ENCODE results near the gene TRAF2.
"Not testable (repeated sequence)": the region's sequence is repeated elsewhere in the genome, so short reads cannot be mapped to it uniquely, and the experiment has no call there.

TRAF2 gene

DNA sequence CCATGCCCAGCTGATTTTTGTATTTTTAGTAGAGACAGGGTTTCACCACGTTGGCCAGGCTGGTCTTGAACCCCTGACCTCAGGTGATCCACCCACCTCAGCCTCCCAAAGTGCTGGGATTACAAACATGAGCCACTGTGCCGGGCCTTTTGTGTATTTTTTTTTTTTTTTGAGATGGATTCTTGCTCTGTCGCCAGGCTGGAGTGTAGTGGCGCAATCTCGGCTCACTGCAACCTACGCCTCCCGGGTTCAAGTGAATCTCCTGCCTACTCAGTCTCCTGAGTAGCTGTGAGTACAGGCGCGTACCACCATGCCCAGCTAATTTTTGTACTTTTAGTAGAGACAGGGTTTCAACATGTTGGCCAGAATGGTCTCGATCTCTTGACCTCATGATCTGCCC is 2.6 kb upstream of the TRAF2 start:
- DNase-seq = not testable (repeated sequence)

DNA sequence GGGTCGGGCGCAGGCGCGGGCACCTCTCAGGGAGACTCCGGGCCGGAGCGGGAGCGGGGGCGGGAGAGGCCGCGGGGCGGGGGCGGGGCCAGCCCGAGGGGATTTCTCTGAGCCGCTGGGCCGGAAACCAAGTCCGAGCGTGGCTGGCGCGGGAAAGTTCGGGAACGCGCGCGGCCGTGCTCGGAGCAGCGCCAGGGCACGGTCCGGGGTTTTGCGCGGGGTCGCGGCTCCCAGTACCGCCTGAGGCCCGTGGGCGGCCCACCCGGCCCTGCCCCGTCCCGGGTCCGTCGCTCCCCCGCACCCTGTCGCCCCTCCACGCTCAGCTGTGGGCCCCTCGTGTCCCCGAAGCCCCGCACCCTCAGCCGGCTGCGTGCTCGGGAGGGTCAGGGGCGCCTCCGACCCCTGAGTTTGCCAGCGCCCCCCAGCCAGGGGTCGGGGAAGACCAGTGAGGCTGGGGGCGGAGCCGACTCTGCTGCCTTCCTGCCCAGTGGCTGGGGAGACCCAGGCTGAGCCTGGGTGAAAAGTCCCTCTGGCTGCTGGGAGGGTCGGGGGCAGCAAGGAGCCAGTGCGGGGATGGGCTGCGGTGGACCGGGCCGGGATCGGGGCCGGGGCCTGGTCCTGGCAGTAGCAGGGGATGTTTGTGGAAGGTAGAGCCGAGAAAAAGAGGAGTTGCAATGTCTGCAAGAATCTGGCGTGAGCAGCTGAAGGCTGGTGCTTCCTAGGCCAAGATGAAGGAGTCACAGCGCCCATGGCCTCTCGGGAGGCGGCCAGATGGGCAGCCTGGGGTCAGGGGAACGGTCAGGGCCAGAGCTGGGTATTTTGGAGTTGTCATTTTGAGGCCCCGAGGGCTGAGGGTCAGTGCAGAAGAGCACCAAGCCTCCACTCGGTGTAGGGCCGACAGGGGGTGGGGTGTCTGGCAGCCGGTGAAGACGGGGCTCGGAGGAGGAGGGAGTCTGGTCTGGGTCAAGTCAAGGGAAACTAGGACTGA is 588 bp downstream of the TRAF2 start:
- DNase-seq = no peak

DNA sequence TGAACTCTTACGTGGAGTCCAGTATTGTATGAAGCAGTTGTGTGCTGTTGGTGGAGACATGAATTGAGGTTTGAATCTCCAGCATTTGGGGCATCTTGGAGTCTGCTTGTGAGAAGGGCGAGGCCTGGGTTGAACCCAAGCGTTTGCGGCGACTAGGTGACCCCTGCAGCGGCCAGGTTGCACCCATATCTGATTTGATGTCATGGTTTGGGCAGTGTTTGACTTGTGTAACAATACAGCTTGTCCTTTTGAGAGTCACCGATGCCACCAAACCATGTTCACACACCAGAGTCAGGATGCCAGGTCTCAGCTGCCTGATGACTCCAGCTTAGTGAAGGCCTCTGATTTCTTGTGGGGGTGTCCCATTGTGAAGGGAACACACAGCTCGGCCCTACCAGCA is 2.1 kb downstream of the TRAF2 start:
- no peak for DNase-seq

DNA sequence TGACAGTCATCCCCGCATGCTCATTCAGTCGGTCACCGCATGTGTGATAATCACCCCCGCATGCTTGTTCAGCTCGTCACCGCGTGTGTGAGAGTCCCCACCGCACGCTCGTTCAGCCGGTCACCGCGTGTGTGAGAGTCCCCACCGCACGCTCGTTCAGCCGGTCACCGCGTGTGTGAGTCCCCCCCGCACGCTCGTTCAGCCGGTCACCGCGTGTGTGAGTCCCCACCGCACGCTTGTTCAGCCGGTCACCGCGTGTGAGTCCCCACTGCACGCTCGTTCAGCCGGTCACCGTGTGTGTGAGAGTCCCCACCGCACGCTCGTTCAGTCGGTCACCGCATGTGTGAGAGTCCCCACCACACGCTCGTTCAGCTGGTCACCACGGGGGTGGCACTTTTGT is 3.5 kb downstream of the TRAF2 start:
- DNase-seq = no peak

DNA sequence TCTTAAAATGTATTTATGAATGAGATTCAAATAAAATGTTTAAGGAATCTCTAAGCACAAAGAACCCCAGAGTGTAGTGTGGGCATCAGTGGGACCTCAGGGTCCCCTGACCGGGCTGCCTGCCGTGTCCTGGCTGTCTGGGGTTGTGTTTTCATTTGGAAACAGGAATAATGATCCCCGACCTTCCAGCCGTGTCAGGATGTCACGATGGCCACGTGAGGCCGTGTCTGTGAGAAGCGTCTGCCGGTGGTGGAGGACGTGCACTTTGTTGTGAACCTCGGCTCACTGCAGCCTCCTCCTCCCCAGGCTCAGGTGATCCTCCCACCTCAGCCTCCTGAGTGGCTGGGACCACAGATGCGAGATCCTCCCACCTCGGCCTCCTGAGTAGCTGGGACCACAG is 4.3 kb downstream of the TRAF2 start:
- no peak for DNase-seq

DNA sequence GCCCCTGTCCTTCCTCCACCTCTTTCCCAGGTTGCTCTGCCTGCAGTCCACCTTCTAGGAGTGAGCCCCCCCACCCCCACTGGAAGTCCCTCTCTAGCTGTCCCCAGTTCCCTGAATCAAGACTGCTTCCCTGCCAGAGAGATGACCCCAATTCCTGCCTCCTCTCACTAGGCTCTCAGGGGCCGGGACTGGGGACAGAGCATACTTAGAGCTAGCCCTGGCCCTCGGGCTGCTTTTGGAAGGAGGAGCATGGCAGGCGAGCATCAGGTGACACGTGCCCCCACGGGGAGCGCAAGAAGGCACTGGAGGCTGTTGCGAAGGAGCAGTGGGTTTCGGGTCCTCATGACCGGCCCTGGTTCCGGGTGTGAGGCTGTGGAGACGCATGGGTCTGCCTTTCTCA is 9.7 kb downstream of the TRAF2 start:
- DNase-seq = no peak

DNA sequence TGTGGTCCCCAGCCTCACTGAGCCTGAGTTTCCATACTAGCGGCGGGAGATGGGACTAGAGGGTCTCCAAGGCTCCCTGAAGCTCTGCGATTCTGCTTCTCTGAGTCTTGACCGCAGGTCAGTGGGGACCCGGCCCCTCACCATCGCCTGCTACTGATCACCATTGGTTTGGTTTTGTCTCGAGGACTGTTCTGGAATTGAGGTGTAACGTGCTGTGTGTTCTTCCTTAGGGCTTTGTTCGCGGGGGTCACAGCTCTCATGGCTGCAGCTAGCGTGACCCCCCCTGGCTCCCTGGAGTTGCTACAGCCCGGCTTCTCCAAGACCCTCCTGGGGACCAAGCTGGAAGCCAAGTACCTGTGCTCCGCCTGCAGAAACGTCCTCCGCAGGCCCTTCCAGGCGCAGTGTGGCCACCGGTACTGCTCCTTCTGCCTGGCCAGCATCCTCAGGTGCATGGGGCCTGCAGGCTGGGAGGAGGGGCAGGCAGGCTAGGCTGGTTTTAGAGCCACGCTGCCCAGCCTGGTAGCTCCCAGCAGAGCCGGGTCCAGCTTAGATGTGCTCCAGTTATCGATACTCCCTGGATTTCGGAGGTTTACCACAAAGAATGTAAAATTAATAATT is 12.3 kb downstream of the TRAF2 start:
- DNase-seq = no peak

DNA sequence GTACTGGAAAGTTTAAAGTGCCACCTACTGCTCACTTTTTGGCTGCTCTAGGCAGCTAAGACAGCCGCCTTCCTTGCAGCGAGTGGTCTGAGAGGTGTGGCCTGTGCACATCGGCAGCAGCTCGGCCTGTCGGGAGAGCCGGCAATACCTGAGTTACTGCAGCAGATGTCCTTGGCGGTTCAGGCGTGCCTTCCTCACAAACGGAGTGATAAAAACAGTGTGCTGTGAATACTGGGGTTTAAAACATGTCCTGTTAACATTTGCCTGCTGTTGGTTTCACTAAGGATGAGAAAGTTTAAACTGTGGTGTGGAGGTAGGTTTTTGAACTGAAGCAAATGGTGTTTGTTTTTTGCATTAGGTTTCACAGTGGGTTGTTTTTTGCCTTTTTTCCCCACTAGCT is 12.9 kb downstream of the TRAF2 start:
- no peak for DNase-seq

DNA sequence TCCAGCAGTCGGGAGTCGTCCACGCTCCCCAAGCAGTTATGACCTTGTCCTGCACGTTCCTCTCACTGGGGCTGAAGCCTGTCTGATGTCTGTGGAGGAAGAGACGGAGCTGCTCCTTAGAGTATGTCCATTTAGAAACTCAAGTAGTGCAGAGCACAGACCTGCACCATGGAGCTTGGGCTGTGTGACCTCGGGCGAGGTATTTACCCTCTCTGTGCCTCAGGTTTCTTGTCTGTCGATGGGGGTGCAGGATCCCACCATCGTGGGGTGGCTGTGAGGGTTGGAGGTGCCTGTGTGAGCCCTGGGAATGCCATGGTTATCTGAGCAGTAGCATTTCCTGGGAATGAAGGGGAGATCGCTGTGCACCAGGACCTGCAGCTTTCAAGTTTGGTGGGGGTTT is 14.2 kb downstream of the TRAF2 start:
- no peak for DNase-seq

DNA sequence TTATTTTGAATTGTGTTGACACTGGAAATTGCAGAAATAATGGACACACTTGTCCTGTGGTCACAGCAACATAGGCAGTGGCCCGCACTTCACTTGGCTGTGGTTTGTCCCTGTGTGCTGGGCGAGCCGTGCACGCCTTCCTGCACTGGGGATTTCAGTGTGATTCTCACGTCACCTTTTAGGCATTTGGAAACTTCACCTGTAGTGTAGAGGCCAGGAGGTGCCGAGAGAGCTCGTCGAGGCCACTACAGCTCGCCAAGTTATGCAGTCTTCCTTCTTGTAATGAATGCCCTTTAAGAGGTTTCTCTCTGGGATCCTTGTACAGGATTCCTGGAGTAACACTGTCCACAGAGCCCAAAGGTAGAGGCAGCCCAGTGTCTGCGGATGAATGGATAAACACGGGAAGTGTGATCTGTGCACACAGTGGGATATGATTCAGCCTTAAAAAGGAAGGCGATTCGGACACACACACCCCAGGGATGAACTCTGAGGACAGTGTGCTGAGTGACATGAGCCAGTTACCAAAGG is 14.7 kb downstream of the TRAF2 start:
- no peak for DNase-seq

DNA sequence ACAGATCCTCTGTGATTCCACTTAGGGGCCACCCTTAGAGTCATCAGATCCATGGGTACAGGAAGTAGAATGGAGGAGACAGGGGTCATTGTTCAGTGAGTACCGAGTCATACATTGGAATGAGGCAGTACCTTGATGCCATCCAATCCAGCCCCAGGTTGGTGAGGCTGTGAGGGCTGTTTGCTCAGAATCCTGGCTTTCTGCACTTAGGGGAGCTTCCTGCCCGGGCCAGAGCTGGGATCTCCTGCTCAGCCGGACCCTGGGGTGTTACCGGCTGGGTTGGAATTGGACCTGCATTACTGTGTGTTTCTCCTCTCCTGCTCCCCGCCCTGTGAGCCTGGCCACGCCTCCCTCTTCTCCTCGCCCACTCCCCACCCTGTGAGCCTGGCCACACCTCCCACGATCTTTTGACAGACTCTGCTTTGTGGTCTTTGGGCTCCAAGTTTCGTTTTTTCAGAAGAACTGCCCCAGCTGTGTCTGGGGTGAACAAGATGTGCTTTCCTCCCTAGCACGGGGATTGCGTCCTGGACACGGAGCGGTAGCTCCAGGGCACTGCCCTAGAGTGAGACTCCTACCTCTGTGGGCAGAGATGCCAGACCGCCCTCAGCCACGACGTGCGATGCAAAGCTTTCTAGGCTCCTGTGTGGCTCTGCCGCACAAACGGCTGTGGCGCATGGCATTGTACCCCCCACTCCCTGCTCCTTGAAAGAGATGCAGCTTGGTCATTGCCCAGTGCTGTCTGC is 15.4 kb downstream of the TRAF2 start:
- DNase-seq = no peak

DNA sequence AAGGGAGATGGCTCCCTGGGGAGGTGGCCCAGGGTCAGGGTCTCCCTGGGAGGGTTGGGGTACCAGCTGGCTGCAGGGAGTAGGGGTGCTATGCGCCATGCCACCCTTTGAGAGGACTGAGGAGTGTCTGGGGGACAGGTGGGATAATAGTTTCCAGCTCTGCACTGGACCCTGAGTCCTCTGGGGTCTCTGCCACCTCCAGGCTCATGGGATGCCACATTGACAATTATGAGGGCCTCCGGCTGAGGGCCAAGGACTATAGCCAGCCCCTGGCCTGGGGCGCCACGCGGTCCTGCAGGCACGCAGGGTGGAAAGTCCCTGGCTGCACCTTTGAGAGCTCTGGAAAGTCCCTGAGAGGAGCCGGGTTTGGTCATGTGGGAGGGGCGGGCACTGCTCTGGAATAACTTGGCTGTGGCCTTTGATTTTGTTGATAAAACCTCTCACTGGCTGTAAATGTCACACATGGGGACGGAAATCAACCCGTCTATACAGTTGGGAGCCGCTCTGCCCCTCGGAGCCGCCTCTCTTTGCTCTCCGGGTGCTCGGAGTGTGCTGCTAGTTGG is 16.0 kb downstream of the TRAF2 start:
- DNase-seq = no peak

DNA sequence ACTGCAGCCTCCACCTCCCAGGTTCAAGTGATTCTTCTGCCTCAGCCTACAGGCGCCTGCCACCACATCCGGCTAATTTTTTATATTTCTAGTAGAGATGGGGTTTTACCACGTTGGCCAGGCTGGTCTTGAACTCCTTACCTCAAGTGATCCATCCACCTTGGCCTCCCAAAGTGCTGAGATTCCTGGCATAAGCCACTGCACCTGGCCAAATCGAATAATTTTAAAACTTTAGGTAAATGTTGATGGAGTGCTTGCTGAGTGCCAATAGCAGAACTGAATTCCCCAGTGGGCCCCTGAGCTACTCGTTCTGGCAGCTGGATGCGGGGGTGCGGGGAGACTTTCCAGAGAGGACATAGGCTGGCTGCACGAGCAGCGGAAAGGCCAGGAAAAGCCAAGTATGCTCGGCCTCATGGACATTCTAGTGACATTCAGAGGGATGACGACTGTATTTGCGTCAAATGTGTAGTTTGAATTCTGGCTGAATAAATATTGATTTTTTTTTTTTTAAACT is 16.8 kb downstream of the TRAF2 start:
- no peak for DNase-seq

DNA sequence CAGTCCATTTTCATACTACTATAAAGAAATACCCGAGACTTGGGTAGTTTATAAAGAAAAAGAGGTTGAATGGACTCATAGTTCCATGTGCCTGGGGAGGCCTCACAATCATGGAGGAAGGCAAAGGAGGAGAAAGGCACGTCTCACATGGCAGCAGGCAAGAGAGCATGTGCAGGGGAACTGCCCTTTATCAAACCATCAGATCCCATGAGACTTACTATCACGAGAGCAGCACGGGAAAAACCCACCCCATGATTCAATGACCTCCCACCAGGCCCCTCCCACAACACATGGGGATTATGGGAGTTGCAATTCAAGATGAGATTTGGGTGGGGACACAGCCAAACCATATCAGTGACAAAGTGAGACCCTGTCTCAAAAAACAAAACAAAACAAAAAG is 19.9 kb downstream of the TRAF2 start:
- no peak for DNase-seq

DNA sequence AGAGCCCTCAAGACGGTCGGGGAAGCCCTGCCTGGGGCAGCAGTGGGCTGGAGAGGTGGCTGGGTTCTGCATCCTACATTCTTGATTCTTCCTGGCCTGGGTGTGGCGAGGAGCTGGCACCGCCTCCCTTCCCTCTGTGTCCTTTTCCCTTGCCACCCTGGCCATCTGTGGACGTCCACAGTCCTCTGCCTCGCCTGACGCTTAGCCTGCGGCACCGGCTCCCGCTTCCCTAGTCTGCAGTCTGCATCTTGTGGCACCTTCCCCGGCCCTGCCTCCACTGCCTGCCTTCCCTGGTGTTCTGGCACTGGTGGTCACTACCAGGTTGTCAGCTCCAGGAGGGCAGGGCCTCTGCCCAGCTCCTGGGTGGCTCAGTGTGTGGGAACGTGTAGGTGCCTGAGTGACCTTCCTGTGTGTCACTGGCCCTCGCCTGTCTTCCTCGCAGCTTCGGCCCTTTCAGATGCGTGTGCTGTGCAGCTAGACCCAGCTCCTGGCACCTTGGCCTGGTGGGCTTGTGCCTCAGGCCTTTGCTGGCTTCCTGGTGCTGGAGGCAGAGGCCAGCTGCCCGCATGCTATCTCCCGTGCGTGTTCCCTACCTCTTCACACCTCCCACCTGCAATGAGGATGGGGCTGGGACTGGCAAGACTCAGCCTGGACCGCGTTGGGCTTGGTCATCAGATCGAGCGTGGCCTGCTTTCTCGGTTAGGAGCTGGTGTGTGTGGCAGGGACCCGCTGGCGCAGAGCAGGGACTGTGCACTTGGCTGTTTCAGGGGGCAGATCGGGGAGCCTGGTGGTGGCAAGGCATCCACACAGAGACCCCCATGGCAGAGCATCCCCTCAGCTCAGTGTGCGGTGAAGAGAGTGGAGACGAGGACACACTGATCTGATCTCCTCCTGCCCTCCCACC is 20.9 kb downstream of the TRAF2 start:
- DNase-seq = no peak

DNA sequence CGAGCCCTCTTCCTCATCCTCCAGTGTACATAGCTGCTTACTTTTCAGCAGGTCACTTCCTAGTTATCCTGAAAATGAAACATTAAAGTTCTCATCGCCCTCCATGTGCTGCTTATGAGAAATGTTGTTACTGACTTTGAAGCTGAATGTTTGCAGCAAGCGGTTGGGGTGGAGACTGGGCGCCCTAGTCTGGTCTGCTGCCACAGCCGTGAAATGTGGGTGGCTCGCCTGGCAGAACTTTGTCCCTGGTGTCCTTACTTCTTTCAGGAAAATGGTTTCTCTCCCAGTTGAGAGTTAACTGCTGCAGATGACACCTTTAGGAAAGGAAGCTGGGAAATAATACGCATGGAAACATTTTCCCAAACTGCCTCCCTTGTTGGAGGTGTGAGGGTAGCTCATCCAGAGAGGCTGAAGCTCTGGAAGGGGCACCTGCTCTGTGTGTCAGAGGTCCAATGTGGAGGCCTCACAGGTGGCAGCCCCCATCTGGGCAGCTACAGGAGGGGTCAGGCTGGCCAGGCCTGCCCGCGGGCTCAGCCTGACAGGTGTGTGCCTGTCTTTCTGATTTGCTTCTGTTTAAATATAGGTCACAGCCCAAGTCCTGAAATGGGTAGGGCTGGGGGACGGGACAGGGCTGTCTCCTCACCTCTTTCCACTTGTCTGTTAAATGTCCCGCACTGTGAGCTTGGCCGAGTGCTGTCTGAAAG is 24.0 kb downstream of the TRAF2 start:
- DNase-seq = no peak

DNA sequence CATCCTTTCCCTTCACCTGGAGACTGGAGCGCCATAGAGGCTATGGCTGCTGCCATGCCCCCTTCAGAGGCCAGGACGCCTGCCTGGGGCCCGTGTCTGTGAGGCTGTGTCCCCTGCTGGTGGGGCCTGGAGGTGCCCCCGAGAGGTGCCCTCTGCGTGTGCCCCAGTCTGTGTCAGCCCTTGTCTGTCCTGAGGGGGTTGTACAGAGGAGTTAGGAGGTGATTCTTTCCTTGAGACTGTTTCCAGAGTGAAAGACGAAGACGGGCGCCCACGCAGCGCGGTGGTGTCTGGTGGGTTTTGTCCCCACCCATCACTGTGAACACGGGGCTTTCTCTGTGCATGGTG is 24.6 kb downstream of the TRAF2 start:
- DNase-seq = no peak

DNA sequence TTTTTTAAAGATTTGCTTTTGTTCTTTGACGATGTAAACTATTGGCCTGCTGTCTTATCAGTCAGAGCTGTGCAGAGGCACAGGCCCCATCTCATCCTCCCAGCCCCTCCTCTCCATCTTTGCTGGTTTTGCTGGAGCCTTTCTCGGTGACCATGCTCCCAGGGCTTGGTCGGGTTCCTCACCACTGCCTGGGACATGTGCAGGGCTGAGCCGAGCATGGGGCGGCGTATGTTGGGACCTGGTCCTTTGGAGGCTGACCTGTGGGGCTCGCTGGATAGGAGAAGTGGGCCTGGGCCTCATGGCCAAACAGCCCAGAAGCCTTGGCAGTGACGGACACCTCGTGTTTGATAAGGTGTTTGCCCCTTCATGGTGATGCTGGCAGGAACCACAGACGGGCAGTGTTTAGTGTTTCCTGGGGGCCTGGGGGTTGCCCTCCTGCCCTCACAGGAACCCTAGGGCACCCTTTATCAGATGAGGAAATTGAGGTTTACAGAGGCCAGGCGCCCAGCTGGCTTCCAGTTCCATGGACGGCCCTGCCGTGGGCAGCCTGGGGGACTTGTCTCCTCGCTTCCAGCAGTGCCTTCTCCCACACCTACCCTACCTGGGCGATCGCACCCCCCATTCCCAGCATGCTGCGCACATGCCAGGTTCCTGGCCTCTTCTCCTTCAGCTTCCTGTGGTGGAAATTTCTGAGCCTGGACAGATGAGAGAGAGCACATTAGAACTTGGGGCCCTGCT is 27.6 kb downstream of the TRAF2 start:
- no peak for DNase-seq

DNA sequence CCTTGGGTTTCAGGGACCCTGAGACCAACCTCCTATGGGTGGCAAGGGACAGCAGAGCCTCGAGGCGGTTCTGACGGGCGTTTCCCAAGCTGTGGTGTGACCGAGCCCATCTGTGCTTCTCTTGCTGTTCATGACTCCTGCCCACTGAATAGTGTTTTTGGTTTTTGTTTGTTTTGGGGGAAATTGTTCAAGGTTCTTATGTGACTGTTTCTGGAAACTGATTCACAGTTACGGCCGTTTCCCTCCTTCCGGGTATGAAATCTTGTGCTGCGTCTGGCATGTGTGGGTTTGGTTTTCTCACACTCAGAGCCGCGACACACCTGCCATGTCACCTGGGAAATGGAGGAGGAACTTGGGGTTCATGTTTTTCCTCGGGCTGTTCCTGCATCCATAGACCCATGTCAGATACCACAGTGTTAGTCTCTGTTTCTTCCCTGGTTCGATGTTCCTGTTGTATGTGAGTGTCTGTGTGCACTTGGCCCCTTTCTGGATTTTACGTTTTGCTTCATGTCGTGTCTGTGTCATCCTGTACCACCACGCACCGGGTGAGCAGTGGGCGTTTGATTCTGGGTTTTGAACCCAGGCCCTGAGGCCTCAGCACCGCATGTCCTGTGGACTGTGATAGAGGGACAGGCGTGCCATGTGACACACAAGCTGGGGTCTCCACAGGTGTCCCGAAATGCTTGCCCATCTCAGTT is 29.5 kb downstream of the TRAF2 start:
- DNase-seq = no peak
